AG04449 (cell line): ENCODE measurements around the gene STRIP2.
A peak's percentile ranks its signal among the peaks of the same experiment; 100 is the strongest.
"Not testable (repeated sequence)": the region's sequence is repeated elsewhere in the genome, so short reads cannot be mapped to it uniquely, and the experiment has no call there.

ENCODE experiments used
- CTCF ChIA-PET: fragments of 350-600 bp; formaldehyde crosslinking; extraction: SDS; loops from one replicate; lab custom pipeline; 2021; ENCODE audit warnings: antibody characterized with exemption; lab: Yijun Ruan, JAX
- POLR2A ChIA-PET: fragments of 400-600, 350-600 bp; formaldehyde crosslinking; extraction: SDS; loops from one replicate; lab custom pipeline; 2020; ENCODE audit warnings: antibody characterized with exemption, inconsistent platforms; lab: Yijun Ruan, JAX
- DNase-seq: peaks from one replicate; pipeline ENCODE4 v3.0.0-alpha.2; 2010; ENCODE audit warnings: low read depth, low spot score
- H3K4me3 ChIP-seq: 2 replicates; pipeline ENCODE4 v1.5.1; 2011; ENCODE audit warnings: low read depth, mild to moderate bottlenecking, control low read depth, low read length
- TF ChIP-seq, protein P1 (sequence below): IDR thresholded peaks from one replicate; pipeline ENCODE4 v1.5.1; 2011; ENCODE audit warnings: mild to moderate bottlenecking, moderate library complexity, low read length, control low read depth, inconsistent platforms; ENCODE audit not compliant: insufficient read depth; ENCODE audit errors: missing control alignments

Gene STRIP2

DNA sequence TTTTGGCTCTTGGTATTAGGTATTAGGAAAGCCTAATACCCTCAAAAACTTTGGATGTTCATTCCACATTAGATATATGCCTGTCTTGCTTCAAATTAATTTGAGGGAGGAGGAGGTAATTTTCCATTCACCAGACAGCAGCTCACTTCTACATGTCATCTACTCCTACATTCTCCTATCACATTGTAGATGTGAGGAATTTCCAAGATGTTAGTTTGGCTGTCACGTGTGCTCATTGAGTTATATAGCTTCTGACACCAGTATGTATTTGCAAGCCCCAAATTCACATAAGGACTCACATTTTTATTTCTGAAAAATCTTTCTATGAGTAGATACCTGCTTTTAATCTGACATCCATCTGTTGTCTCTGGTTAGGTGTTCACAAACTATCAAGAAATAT, 45.6 kb downstream of the STRIP2 start:
- POLR2A ChIA-PET: no interaction called here
- H3K4me3 ChIP-seq: no peak overlapping the region
- CTCF ChIA-PET: interaction anchor here (1.0 to 6.8 kb wide), 7 partner anchors 7 to 262 kb away, joined by 3 to 41 read pairs (median 7); no protein-coding TSS in a partner anchor
- TF ChIP-seq, protein P1, sequence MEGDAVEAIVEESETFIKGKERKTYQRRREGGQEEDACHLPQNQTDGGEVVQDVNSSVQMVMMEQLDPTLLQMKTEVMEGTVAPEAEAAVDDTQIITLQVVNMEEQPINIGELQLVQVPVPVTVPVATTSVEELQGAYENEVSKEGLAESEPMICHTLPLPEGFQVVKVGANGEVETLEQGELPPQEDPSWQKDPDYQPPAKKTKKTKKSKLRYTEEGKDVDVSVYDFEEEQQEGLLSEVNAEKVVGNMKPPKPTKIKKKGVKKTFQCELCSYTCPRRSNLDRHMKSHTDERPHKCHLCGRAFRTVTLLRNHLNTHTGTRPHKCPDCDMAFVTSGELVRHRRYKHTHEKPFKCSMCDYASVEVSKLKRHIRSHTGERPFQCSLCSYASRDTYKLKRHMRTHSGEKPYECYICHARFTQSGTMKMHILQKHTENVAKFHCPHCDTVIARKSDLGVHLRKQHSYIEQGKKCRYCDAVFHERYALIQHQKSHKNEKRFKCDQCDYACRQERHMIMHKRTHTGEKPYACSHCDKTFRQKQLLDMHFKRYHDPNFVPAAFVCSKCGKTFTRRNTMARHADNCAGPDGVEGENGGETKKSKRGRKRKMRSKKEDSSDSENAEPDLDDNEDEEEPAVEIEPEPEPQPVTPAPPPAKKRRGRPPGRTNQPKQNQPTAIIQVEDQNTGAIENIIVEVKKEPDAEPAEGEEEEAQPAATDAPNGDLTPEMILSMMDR: no peak
- DNase-seq: no peak

DNA sequence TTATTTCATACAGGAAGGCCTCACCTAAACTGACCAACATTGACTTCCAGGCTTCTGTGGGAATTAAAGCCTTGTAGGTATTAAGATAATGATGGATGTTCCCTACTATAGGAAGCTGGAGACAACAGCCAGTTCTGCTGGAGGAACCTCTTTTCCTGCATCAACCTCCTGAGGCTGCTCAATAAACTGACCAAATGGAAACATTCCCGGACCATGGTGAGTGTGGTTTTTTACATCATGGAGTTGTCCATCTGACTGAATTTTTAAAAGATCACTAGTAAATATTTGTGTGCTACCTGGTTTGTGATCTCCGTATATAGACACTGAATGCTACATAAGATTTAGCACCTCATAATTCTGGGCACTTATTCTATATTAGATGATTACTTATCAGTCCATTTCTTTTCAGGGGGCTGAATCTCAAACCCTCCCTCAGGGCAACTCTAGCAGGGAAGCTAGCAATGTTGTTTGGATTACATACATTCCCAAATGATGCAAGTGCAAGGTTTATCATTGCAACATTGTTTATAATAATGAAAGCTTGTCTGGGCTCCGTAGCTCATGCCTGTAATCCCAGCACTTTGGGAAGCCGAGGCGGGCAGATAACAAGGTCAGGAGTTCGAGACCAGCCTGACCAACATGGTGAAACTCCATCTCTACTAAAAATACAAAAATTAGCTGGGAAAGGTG, 46.6 kb downstream of the STRIP2 start:
- TF ChIP-seq, protein P1: no peak
- H3K4me3 ChIP-seq: no peak overlapping the region
- CTCF ChIA-PET: interaction anchor here (0.9 to 6.8 kb wide), 8 partner anchors 8 to 263 kb away, joined by 3 to 41 read pairs (median 7); no protein-coding TSS in a partner anchor
- DNase-seq: no peak
- POLR2A ChIA-PET: no interaction called here

DNA sequence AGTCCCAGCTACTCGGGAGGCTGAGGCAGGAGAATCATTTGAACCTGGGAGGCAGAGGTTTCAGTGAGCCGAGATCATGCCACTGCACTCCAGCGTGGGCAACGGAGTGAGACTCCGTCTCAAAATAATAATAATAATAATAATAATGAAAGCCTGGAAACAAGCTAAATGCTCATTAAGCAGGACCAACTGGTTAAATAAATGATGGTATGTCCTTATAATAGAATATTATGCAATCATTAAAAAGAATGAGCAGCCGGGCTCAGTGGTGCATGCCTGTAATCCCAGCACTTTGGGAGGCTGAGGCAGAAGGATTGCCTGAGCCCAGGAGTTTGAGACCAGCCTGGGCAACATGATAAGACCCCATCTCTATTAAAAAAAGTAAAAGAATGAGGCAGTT, 47.1 kb downstream of the STRIP2 start:
- CTCF ChIA-PET: interaction anchor here (0.9 to 6.8 kb wide), 6 partner anchors 9 to 263 kb away, joined by 3 to 41 read pairs (median 10); no protein-coding TSS in a partner anchor
- DNase-seq, H3K4me3 ChIP-seq, POLR2A ChIA-PET: not testable (repeated sequence)

DNA sequence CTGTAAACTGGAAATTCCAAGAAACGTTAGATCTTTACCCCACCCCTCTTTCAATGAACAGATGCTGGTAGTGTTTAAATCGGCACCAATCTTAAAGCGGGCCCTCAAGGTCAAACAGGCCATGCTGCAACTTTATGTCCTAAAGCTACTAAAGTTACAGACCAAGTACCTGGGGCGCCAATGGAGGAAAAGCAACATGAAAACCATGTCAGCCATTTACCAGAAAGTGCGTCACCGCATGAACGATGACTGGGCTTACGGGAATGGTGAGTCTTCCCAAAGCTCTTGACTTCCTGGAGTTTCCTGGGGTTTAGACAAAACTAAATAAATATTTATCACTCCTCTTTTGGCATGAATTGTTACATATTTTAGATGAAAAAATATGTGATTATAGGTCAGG, 48.5 kb downstream of the STRIP2 start:
- CTCF ChIA-PET: interaction anchor here (0.7 to 6.8 kb wide), 5 partner anchors 10 to 264 kb away, joined by 3 to 41 read pairs (median 4); no protein-coding TSS in a partner anchor
- POLR2A ChIA-PET: no interaction called here
- DNase-seq: no peak
- TF ChIP-seq, protein P1: no peak
- no peak overlapping the region for H3K4me3 ChIP-seq

DNA sequence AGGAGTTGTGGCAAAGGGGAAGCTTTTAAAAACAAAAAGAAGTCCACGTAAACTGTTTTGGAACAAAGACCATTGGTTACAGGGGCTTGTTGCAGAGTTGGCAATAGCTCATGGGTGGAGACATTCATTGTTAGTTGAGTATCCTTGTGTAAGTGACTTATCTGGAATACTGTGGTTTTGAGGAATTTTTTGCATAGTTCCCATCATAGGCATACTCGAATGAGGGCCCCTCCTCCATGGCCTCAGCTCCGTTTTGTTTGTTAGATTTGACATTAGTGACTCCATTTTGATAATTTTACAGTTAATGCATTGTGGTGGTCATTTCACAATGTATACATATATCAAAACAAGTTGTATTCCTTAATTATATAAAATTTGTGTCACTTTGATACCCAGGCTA, 55.3 kb downstream of the STRIP2 start:
- ChIA-PET POLR2A (no interaction called here), CTCF (interaction anchor here (0.7 to 1.2 kb wide), 3 partner anchors 9 to 147 kb away, joined by 3 read pairs; no protein-coding TSS in a partner anchor)
- TF ChIP-seq, protein P1: no peak
- DNase-seq: peak; percentile 49
- H3K4me3 ChIP-seq: no peak overlapping the region

DNA sequence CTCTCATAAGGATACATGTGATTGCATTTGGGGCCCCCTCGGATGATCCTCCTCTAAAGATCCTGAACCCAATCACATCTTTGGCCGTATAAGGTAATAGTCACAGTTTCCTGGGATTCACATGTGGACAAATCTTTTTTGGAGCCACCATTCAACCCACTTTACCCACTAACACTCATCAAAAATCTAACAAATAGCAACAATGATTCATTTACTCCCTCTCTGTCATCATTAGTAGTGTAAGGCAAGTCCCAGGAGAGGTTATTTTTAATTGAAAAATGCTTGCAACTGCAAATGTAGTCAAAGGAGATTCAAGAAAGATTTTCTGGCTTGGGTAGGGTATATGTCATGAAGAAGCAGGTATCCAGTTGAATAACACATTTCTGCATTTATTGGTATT, 58.2 kb downstream of the STRIP2 start:
- H3K4me3 ChIP-seq: no peak overlapping the region
- DNase-seq: no peak
- TF ChIP-seq, protein P1: no peak
- ChIA-PET POLR2A (no interaction called here), CTCF (interaction anchor here (1.0 kb wide), 1 partner anchor 329 kb away, joined by 3 read pairs; no protein-coding TSS in a partner anchor)

DNA sequence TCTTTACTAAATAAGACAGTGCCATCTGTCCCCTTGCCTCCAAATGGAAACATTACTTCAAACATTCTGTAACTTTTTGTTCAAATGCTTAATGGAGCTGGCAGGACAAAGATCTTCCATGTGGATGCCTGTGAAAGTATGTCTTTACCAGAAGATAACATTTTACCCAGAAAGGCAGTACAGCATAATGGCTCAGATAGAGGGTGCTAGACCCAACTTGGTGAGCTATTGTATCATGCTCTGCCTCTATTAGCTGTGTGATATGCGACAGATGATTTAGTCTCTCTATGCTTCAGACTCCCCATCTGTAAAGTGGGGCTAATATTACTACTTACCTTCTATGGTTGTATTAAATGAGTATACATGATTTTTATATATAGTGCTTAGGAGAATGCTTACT, 59.3 kb downstream of the STRIP2 start:
- ChIA-PET POLR2A (no interaction called here), CTCF (interaction anchor here (0.5 to 1.3 kb wide), 2 partner anchors 115 to 275 kb away, joined by 3 to 4 read pairs; no protein-coding TSS in a partner anchor)
- TF ChIP-seq, protein P1: peak; percentile 32
- no peak overlapping the region for H3K4me3 ChIP-seq
- no peak for DNase-seq
